GM21423 (cell line): ENCODE measurements around the gene MVD.
"Not testable (repeated sequence)": the region's sequence is repeated elsewhere in the genome, so short reads cannot be mapped to it uniquely, and the experiment has no call there.

Source experiments
- ATAC-seq: cut with Tn5 transposase; IDR thresholded peaks from one replicate; pipeline ENCODE4 v1.9.1; 2021; ENCODE audit warnings: mild to moderate bottlenecking, moderate library complexity; ENCODE audit not compliant: unreplicated experiment

MVD gene

GRCh38 chr16:88685156-88686061 is 22.5 kb upstream of the MVD start:
- no peak for ATAC-seq

DNA sequence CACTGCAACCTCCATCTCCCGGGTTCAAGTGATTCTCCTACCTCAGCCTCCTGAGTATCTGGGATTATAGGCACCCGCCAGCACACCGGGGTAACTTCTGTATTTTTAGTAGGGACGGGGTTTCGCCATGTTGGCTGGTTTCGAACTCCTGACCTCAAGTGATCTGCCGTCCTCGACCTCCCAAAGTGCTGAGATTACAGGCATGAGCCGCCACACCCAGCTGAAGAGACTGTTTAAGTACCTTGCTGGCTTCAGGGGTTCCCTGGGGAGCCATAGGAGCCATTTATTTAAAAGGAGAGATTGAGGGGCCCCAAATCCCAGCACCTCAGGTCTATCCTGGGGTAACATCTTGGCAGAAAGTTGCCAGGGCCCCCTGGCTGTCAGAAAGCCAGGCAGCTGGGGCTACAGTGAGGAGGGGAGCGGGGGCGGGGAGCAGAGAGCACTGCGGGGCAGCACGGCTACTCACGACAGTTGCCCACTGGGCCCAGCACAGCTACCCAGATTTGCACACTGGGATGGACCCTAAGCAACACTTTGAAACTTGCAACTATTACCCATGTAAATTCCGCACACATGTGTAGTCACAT is 21.8 kb upstream of the MVD start:
- no peak for ATAC-seq

- peak; percentile 65 for ATAC-seq
Measured at GRCh38 chr16:88681709-88682451, 19.0 kb upstream of the MVD start.

GRCh38 chr16:88681084-88681680 is 18.3 kb upstream of the MVD start:
- ATAC-seq, result no peak

GRCh38 chr16:88680554-88681083 is 17.7 kb upstream of the MVD start:
- ATAC-seq, result no peak

DNA sequence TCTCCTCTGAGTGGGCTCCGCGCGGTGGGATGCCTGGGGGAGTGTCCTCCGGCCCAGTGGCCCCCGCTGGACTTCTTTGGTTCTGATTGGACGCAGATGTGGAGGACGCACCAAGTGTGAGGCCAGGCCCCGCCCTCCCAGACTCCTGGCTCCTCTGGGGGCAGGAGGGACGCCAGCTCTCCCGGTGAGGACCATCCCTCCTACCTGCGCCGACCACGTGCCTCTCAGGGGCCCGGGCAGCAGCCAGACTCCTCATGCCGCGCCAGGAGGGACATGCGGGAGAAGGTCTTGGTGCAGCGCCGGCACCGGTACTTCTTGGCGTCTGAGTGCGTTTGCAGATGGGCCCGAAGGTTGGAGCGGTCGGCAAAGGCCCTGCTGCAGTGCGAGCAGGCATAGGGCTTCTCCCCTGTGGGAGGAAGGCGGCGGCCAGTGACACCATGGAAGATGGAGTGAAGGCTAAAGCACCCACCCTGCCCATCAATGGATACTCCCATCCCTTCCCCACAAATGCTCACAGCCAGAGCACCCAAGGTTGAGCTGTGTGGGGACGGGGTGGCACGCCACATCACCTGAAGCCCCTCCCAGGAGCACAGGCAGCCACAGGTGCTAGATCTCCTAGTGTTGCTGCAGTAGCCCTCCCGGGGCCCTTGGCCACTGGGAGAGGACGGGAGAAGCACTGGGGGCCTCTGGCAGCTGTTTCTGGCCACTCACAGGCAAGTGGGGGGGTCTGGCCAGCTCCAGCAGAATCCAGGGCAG is 15.5 kb upstream of the MVD start:
- no peak for ATAC-seq

GRCh38 chr16:88677721-88678120 is 14.8 kb upstream of the MVD start:
- no peak for ATAC-seq

DNA sequence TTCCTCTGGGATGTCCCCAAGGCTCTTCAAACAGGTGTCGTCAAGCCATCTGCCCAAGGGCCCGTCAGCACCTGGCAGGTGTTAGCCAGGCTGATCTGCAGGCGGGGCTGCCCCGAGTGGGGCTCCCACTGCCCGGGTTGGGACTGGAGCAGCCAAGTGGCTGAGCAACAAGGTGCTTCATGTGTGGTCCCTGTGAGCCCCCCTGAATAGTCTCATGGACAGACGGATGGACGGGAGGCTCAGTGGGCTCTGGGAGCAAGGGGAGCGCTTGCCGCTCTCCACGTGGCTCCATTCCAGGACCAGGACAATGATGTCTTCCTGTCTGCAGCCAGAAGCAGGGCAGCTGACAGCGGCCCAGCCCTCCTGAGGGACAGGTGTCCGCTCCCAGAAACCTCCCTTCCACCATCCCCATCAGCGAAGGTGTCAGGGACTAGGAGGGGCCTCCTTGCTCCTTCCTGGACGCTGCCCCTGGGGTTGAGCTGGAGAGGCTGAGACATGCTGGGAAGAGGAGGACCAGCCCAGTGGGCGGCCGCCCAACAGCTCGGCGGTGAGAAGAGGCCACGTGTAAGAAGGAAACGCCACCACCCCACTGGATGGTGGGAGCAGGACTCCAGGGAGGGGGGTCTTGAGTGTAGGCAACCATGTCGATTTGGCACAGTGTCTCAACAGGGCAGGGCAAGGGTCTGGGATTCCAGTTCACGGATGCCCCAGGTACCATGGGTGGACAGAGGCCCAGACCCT is 13.8 kb upstream of the MVD start:
- ATAC-seq, result no peak

GRCh38 chr16:88673716-88674379 is 11.0 kb upstream of the MVD start:
- ATAC-seq, result no peak

GRCh38 chr16:88672776-88673175 is 9.9 kb upstream of the MVD start:
- ATAC-seq, result no peak

DNA sequence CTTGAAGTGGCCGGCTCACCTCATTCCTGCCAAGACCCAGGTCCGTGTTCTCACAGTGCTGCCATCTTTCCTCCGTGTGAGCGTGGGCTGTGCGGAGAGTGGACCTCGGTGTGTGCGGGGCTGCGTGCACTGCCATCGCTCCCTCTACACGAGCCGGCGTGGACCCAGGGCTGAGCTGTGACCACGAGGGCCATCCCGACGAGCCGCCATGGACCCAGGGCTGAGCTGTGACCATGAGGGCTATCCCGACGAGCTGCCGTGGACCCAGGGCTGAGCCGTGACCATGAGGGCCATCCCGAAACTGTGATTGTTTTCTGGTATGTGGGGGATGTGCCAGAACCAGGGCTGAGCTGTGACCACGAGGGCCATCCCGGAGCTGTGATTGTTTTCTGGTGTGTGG is 8.9 kb upstream of the MVD start:
- ATAC-seq, result no peak

GRCh38 chr16:88669980-88670379 is 7.1 kb upstream of the MVD start:
- ATAC-seq, result no peak

- ATAC-seq, result not testable (repeated sequence)
Measured at GRCh38 chr16:88669493-88669892, 6.6 kb upstream of the MVD start.

DNA sequence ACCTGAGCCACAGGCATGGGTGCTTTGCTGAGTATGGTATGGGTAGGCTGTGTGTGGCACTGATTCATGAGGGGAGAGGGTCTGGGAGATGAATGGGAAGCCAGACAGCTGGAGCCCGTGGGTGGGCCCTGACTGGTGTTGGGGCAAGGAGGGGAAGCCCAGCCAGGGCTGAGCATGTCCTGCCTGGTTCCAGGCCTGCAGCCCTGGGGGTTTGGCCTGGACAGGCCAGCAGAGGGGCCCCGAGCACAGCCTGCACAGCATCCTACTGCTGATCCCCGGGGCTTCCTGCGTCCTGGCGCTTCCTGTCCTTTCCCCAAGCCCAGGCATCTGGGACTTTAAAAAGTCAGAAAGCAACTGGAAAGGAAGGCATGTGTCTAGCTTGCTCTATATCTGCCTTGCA is 4.6 kb upstream of the MVD start:
- ATAC-seq, result no peak

- ATAC-seq, result no peak
Measured at GRCh38 chr16:88665570-88665969, 2.7 kb upstream of the MVD start.

DNA sequence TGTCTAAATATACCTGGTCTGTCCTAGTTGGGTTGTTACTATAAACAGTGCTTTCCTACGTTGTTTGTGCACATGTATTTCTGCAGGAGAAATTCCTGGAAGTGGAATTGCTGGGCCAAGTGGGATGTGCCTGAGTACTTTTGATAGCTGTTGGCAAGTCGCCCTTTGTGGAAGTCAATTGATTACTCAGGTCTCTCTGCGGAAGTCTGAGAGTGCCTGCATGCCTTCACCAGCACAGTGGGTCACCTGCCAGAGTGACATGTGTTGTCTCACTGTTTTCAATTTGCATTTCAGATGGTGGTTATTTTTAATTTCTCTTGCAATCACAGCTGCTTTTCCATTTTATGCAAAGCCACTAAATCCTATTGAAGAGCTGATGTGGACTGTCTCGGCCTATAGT is 2.3 kb upstream of the MVD start:
- no peak for ATAC-seq

DNA sequence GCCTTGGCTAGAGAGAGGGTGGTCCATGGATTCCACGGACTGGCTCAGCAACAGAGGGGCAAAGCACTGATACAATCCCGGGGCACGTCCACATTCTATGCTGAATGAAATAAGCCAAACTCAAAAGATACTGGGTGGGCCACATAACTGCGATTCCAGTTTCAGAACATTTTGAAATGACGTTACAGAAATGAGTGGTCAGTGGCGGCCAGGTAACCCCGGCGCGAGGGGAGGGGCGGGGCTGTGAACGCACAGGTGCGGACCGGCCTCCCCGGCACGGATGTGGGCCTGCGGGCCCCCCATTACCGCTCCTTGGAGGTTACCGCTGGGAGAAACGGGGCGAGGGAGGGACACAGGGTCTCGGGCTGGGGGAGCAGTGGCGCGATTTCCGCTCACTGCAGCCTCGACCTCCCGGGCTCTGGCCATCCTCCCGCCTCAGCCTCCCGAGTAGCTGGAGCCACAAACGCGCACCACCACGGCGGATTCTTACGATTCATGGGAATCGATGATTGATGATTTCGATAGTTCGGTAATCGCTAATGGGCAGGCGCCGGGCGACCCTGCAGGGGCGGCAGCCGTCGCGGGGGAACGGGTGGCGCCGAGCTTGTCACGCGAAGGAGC is 559 bp downstream of the MVD start:
- ATAC-seq, result peak; percentile 4

DNA sequence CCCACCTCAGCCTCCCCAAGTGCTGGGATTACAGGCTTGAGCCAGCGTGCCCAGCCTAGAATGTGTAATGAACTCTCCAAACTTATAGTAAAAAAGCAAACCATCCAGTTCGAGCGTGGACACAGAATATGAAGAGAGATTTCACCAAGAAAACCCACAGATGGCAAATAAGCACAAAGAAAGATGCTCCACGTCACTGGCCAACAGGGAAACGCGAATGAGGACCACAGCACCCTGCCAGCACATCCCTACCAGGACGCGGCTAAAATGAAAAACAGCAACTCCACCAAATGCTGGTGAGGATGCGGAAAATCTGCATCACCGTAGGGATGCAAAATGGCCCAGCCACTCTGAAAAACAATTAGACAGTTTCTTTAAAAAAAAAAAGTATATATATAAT is 1.4 kb downstream of the MVD start:
- ATAC-seq, result no peak

DNA sequence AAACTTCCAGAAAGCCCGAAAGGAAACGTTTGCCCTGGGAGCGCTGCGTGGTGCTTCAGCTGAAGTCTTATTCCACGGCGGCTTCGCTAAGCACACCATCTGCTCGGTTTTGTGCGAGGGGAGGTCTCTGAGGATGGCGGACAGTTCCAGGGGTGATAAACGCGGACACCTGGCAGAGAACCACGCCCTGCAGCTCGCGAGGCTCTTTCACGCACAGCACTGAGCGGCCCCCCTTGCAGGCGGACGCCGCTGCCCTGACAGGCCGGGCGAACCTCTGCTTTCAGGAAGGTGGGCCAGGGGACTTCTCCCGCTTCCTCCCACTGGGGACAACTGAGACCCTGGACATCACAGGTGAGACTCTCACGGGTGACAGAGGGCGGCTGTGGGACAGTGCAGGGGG is 3.7 kb downstream of the MVD start:
- ATAC-seq, result no peak
